ENCODE measurements around the gene IFNL4.

GRCh38 chr19:39251081-39251480 lies 2.4 kb upstream of the IFNL4 start:
- TF ChIP-seq CTCF (IDR thresholded peaks at IDR 0.05): no peak
- TF ChIP-seq POLR2A (IDR thresholded peaks at IDR 0.05): no peak

Measured in tibial nerve (tissue), 3 donors.